T-helper 1 cell (primary cell): Measurements from ENCODE around the gene LRRN3.

Source experiments
- DNase-seq, 5 donors: peaks; one replicate each; pipeline ENCODE4 v3.0.0-alpha.2; 2012 to 2020

LRRN3 gene

DNA sequence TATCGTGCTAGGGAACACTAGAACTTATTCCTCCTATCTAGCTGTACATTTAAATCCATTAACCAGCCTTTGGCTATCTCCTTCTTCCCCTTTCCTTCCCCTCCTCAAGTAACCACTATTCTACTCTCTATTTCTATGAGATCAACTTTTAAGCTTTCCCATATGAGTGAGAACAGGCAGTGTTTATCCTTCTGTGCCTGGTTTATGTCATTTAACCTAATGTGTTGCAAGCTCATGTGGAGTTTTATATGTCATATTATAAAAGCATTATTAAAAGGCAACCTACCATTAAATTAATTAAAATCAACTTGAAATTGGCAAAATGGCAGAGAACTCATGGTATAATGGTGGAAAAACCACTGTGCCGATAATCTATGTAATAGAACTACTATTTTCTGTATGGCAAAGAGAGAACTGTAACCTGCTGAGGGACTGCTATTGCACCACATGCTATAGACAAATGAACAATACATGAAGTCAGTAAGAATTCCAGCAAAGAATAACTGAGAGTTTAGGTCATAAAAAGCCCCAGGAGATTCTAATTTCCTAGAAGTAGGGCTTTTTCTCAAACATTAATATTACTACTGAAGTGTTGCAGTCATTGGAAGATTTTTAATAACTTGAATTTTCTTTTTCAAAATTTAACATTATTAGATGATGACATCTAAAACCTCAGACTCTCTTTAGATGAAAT is 81.8 kb downstream of the LRRN3 start:
- DNase-seq, result no peak

DNA sequence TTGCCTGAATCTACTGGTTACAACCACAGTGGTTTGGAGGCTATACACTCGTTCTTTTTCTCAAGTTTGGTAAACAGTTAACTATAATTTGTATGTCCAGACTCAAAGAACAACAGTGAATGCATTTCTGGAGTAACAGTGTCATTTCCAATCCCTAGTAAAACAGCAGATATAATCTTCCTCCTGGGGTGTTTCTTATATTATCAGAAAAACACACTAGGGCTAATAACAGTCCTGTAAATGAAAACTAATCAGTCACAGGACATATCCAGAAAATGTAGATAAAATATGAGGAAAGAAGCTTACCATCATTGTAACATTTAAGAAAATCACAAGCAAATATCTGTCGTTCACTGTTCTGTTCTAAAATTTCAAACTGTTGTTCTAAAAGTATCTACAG is 82.6 kb downstream of the LRRN3 start:
- no peak for DNase-seq

DNA sequence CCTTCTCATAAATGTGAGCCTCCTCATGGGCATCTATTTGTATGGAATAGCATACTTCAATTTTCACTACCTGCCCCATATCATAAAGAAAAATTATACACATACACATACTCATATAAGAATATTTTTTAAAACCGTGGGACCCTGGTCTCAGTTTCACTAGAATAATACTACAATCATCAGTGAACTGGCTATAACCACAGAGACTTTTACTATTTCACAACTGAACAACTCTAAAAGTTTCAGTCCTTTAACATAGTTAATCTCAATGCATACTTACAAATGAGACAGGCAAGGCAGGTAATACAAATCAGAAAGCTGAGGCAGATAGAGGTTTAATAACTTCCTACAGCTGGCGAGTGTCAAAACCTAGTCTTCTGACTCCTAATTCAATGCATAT is 83.1 kb downstream of the LRRN3 start:
- no peak for DNase-seq

DNA sequence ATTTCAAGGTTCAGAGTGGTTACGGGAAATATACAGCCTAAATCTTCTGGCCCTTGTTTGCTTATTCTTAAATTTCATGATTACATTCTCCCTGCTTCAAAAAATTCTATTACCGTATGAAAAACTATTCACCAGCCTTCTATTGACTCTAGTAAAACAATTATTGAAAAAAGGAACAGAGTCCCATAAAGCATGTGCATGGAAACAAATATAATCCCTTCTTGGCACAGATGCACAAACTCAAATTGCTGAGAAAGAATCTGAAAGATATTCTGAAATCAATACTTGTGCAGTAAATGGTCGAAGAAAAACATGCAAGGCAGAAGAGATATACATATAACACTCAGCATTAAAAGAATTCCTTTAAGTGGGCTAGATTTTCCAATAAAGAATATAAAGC is 83.6 kb downstream of the LRRN3 start:
- DNase-seq, result no peak
